Liver (tissue), 3 donors: ENCODE results near the gene NCOR2.

Experiments used
- FOXA2 ChIP-seq: IDR thresholded peaks from 2 replicates; pipeline ENCODE4 v1.6.1; 2016; ENCODE audit warnings: antibody characterized with exemption
- GABPA ChIP-seq, 2 donors: IDR thresholded peaks in 1 of 2; conservative IDR thresholded peaks in 1 of 2; 2 replicates each; pipeline ENCODE4 v1.6.1; 2016; ENCODE audit warnings: antibody characterized with exemption in 2 of 2, mild to moderate bottlenecking in 1 of 2, moderate library complexity in 1 of 2
- HNF4G ChIP-seq: IDR thresholded peaks from 2 replicates; pipeline ENCODE4 v1.6.1; 2016; ENCODE audit warnings: antibody characterized with exemption
- JUND ChIP-seq, 2 donors: IDR thresholded peaks; 2 replicates each; pipeline ENCODE4 v1.6.1; 2016; ENCODE audit warnings: antibody characterized with exemption in 2 of 2
- RAD21 ChIP-seq, 2 donors: IDR thresholded peaks; 2 replicates each; pipeline ENCODE4 v1.6.1; 2016; ENCODE audit warnings: antibody characterized with exemption in 2 of 2, mild to moderate bottlenecking in 2 of 2
- SP1 ChIP-seq: IDR thresholded peaks from 2 replicates; pipeline ENCODE4 v1.6.1; 2018; ENCODE audit warnings: antibody characterized with exemption, mild to moderate bottlenecking
- TAF1 ChIP-seq: conservative IDR thresholded peaks from 2 replicates; pipeline ENCODE4 v1.6.1; 2016; ENCODE audit warnings: antibody characterized with exemption, mild to moderate bottlenecking
- YY1 ChIP-seq: IDR thresholded peaks from 2 replicates; pipeline ENCODE4 v1.6.1; 2016; ENCODE audit warnings: antibody characterized with exemption, mild to moderate bottlenecking
- TF ChIP-seq, protein P1 (sequence below): fragments of 150-350 bp; IDR thresholded peaks from 2 replicates; pipeline ENCODE4 v1.5.1; 2017; ENCODE audit warnings: improper control_type of control experiment, low read depth, low read length; ENCODE audit not compliant: missing input control
- TF ChIP-seq, protein P2 (sequence below): IDR thresholded peaks from 2 replicates; pipeline ENCODE4 v1.6.1; 2016; ENCODE audit warnings: antibody characterized with exemption, mild to moderate bottlenecking
- TF ChIP-seq, protein P3 (sequence below): IDR thresholded peaks from 2 replicates; pipeline ENCODE4 v1.6.1; 2016; ENCODE audit warnings: antibody characterized with exemption
- donor health status: healthy.
- donor health status: healthy.

DNA sequence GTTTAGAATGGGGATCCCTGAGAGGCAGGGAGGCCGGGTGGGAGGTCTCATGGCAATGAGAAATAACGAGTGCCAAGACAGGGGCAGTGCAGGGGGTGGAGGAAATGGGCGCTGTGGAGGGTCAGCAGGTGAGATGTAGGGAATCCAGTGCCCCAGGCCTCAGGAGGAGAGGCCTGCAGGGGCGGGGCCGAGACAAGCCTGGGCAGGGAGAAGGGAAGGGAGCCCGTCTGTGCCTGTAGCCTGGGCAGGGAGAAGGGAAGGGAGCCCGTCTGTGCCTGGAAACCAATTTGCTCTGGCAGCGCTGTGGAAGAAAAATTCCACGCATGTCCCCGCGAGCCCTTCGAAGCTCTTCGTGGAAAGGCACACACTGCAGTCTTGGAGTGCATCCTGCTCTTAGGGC lies 10.6 kb upstream of the NCOR2 start:
- TF ChIP-seq, protein P1, sequence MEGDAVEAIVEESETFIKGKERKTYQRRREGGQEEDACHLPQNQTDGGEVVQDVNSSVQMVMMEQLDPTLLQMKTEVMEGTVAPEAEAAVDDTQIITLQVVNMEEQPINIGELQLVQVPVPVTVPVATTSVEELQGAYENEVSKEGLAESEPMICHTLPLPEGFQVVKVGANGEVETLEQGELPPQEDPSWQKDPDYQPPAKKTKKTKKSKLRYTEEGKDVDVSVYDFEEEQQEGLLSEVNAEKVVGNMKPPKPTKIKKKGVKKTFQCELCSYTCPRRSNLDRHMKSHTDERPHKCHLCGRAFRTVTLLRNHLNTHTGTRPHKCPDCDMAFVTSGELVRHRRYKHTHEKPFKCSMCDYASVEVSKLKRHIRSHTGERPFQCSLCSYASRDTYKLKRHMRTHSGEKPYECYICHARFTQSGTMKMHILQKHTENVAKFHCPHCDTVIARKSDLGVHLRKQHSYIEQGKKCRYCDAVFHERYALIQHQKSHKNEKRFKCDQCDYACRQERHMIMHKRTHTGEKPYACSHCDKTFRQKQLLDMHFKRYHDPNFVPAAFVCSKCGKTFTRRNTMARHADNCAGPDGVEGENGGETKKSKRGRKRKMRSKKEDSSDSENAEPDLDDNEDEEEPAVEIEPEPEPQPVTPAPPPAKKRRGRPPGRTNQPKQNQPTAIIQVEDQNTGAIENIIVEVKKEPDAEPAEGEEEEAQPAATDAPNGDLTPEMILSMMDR = no peak
- TF ChIP-seq YY1 (no peak), RAD21 (IDR thresholded peaks at IDR 0.05) (no peak), SP1 (no peak), FOXA2 (no peak), TAF1 (no peak), GABPA (IDR thresholded peaks at IDR 0.05 in 1 of 2, conservative IDR thresholded peaks at IDR 0.05 in 1 of 2) (no peak), JUND (IDR thresholded peaks at IDR 0.05) (no peak), HNF4G (no peak)
- TF ChIP-seq, protein P2, sequence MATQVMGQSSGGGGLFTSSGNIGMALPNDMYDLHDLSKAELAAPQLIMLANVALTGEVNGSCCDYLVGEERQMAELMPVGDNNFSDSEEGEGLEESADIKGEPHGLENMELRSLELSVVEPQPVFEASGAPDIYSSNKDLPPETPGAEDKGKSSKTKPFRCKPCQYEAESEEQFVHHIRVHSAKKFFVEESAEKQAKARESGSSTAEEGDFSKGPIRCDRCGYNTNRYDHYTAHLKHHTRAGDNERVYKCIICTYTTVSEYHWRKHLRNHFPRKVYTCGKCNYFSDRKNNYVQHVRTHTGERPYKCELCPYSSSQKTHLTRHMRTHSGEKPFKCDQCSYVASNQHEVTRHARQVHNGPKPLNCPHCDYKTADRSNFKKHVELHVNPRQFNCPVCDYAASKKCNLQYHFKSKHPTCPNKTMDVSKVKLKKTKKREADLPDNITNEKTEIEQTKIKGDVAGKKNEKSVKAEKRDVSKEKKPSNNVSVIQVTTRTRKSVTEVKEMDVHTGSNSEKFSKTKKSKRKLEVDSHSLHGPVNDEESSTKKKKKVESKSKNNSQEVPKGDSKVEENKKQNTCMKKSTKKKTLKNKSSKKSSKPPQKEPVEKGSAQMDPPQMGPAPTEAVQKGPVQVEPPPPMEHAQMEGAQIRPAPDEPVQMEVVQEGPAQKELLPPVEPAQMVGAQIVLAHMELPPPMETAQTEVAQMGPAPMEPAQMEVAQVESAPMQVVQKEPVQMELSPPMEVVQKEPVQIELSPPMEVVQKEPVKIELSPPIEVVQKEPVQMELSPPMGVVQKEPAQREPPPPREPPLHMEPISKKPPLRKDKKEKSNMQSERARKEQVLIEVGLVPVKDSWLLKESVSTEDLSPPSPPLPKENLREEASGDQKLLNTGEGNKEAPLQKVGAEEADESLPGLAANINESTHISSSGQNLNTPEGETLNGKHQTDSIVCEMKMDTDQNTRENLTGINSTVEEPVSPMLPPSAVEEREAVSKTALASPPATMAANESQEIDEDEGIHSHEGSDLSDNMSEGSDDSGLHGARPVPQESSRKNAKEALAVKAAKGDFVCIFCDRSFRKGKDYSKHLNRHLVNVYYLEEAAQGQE = no peak
- TF ChIP-seq, protein P3, sequence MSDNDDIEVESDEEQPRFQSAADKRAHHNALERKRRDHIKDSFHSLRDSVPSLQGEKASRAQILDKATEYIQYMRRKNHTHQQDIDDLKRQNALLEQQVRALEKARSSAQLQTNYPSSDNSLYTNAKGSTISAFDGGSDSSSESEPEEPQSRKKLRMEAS = no peak
